Esophagus squamous epithelium (tissue), 5 donors: Measurements from ENCODE around the gene PSMB2. TPM values are rescaled to one million over a fixed set of nuclear protein-coding genes. Genes with fewer than 3 reads are reported as not detected.

Source experiments
- DNase-seq: peaks from one replicate; lab custom pipeline; 2025; lab: John Stamatoyannopoulos, UW
- H3K27ac ChIP-seq, 4 donors: fragments of 200-600 bp; sonication (generic); one replicate each; pipeline ENCODE4 v1.5.1; 2016 to 2019; ENCODE audit warnings: mild to moderate bottlenecking in 1 of 4
- H3K27me3 ChIP-seq, 4 donors: fragments of 200-600 bp; sonication (generic); 1 replicate in 3 of 4; 2 replicates in 1 of 4; pipeline versions ENCODE4 v1.5.1 to v1.6.0; 2017 to 2021; ENCODE audit warnings: antibody characterized with exemption in 1 of 4
- H3K36me3 ChIP-seq, 3 donors: fragments of 200-600 bp; sonication (generic); one replicate each; pipeline ENCODE4 v1.5.1; 2016 to 2019
- H3K4me1 ChIP-seq, 3 donors: fragments of 200-600 bp; sonication (generic); one replicate each; pipeline ENCODE4 v1.5.1; 2017 to 2019
- H3K4me3 ChIP-seq, 4 donors: fragments of 200-600 bp; sonication (generic); 1 replicate in 3 of 4; 2 replicates in 1 of 4; pipeline ENCODE4 v1.5.1; 2016 to 2019; ENCODE audit warnings: mild to moderate bottlenecking in 2 of 4, moderate library complexity in 1 of 4
- H3K9me3 ChIP-seq, 3 donors: fragments of 200-600 bp; sonication (generic); one replicate each; pipeline ENCODE4 v1.5.1; 2016 to 2019
- POLR2A ChIP-seq, 4 donors: fragments of 450-650 bp; IDR thresholded peaks; one replicate each; pipeline ENCODE4 v1.6.1; 2017; ENCODE audit warnings: antibody characterized with exemption in 4 of 4, mild to moderate bottlenecking in 4 of 4, moderate library complexity in 3 of 4
- WGBS, 2 donors: methylation state at CpG; one replicate each; pipeline ENCODE4 v1.1.5; 2018; 5-methylcytosine and 5-hydroxymethylcytosine counted together
- intact Hi-C: fragments of 100-400 bp; cut with DNase I; formaldehyde crosslinking; loops from one replicate; pipeline ENCODE4 v1.15.0; 2022
- total RNA-seq, 4 donors: library from RNA; depleted of rRNA; stranded (reverse); fragments of >200 nt; gene quantifications; one replicate each; pipeline ENCODE4 v1.1.0, GENCODE V29; 2016
- TF ChIP-seq, protein P1 (sequence below), 6 experiments: fragments of 450-650 bp in 4 of 6; fragments of 200-600 bp in 2 of 6; sonication (generic) in 2 of 6; IDR thresholded peaks; one replicate each; pipeline ENCODE4 v1.5.1; 2016 to 2019; ENCODE audit warnings: antibody characterized with exemption in 6 of 6, mild to moderate bottlenecking in 4 of 6, moderate library complexity in 4 of 6
- donor health status: DM: yes; HTN: yes; CAD: no.

The PSMB2 gene
- total RNA-seq, 4 donors from 2014 or later, result 31.3 to 69.5 (median 39.9) TPM

DNA sequence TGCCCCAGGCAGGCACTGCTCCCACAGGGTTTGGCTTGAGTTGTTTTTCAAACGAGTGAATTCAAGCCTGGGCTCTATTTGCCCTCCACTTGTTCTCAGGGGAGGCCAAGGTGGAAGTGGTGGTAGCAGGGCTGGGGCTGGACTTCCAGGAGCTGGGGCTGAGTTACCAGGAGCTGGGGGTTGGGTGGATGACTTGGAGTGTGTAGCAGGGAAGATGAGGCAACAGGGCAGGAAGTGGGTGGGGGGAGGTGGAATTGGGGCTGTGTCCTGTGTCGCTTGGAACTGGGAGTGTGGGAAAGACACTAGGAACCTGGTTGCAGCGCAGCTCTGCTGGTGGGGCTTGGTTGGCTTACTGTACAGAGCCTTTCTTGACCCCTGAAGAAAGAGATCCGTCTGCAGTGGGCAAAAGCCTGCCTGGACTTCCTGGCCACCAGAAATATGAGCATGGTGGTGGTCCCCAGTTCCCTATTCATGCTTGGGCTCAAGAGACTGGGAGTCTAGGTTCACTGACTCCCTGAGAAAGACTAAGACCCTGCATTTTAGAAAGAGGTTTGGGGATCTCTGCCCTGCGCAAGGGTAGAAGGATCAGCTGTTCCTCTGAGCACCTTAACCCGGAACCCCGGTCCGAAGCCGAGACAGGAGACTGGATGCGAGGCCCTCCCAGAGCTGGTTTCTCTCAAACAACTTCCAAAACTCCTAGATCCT is 65.1 kb downstream of the PSMB2 start:
- 60 to 73% methylated on average over 3 to 6 of the region's 10 CpGs for WGBS, 2 donors
- Histone ChIP-seq H3K27ac (no peak overlapping the region), H3K27me3 (peaks cover 0 to 74% (median 2%) of the 10 kb centered on the region in 4 donors), H3K9me3 (no peaks in the 10 kb centered on the region), H3K4me3 (peak overlapping the region in 2 of 4 donors; percentile 50 to 69), H3K4me1 (peaks cover 16 to 66% (median 19%) of the 10 kb centered on the region in 3 donors), H3K36me3 (no peaks in the 10 kb centered on the region)
- no peak for TF ChIP-seq POLR2A (IDR thresholded peaks at IDR 0.05)
- TF ChIP-seq, protein P1, sequence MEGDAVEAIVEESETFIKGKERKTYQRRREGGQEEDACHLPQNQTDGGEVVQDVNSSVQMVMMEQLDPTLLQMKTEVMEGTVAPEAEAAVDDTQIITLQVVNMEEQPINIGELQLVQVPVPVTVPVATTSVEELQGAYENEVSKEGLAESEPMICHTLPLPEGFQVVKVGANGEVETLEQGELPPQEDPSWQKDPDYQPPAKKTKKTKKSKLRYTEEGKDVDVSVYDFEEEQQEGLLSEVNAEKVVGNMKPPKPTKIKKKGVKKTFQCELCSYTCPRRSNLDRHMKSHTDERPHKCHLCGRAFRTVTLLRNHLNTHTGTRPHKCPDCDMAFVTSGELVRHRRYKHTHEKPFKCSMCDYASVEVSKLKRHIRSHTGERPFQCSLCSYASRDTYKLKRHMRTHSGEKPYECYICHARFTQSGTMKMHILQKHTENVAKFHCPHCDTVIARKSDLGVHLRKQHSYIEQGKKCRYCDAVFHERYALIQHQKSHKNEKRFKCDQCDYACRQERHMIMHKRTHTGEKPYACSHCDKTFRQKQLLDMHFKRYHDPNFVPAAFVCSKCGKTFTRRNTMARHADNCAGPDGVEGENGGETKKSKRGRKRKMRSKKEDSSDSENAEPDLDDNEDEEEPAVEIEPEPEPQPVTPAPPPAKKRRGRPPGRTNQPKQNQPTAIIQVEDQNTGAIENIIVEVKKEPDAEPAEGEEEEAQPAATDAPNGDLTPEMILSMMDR (IDR thresholded peaks at IDR 0.05), result no peak
- no peak for DNase-seq
- intact Hi-C loops, result loop anchor here (5.0 kb wide), 1 partner anchor 141 kb away; the partner anchor contains the start of gene C1orf216

DNA sequence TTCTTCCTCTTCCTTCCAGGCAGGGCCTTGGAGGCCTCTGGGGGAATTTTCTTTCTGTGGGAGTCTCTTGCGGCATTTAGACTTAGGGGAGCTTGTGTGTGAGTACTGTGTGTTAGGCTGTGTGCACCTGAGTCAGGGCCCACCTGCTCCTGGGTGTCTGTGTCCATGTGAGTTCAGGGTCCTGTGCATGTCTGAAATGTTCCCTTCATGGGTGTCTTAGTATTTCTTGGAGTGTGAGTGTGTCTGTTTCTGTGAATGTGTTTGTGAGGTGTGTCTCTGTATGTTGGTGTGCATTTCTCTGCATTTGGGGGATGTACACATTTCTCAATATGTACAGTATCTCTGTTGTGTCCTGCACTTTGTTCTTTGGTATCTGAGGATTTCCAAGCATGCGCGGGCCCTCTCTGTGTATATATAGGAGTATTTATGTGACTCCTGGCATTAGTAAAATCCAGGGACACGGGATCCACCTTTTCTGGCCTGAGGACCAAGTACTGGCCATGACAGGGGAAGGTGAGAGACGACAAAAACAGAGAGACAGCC is 65.8 kb downstream of the PSMB2 start:
- intact Hi-C loops, result loop anchor here (5.0 kb wide), 1 partner anchor 142 kb away; the partner anchor contains the start of gene C1orf216
- Histone ChIP-seq H3K27me3 (peaks cover 0 to 81% (median 3%) of the 10 kb centered on the region in 4 donors), H3K9me3 (no peaks in the 10 kb centered on the region), H3K4me3 (no peak overlapping the region), H3K4me1 (peaks cover 16 to 66% (median 19%) of the 10 kb centered on the region in 3 donors), H3K36me3 (no peaks in the 10 kb centered on the region), H3K27ac (no peak overlapping the region)
- 60 to 79% methylated on average over 1 to 4 of the region's 5 CpGs for WGBS, 2 donors
- no peak for DNase-seq
- TF ChIP-seq POLR2A (IDR thresholded peaks at IDR 0.05), result no peak
- TF ChIP-seq, protein P1 (IDR thresholded peaks at IDR 0.05), result no peak

DNA sequence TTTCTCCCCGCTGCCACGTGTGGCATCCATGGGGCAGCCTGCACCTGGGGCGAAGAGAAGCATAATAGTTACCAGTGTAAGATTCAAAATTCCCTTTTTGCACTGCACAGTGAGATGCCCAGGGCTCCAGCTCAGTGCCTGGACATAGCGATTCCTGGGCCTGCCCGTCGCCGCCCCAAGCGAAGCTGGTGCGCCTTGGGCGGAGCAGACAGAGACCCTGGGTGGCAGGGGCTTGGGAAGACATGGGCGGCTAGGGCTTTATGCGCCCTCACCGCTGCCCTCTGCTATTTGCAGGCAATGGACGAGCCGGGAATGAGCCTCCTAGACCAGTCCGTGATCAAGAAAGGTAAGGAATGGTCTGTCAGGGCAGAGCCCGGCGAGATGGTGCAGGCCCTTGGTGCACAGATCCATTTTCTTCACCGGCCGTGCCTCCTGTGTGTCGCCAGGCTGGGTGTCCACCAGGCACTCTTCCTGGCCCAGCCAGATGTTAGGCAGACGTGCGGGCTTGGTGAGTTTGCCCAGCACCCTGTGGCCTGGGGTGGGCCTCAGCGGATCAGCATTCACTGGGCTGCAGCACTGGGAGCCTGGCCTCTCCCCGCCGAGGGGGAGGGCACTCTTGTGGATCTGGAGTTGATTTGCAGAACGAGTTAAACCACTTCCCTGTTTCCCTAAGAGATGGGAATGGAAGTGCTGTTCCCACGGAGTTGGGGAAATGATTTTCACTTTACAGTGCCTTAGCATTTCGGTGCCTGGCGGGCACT is 66.5 kb downstream of the PSMB2 start:
- WGBS, 2 donors, result 50 to 64% methylated on average over 4 to 8 of the region's 30 CpGs
- Histone ChIP-seq H3K9me3 (no peaks in the 10 kb centered on the region), H3K4me3 (no peak overlapping the region), H3K4me1 (peaks cover 16 to 66% (median 19%) of the 10 kb centered on the region in 3 donors), H3K36me3 (no peaks in the 10 kb centered on the region), H3K27ac (no peak overlapping the region), H3K27me3 (peaks cover 0 to 87% (median 3%) of the 10 kb centered on the region in 4 donors)
- no peak for DNase-seq
- intact Hi-C loops, result loop anchor here (5.0 kb wide), 1 partner anchor 142 kb away; the partner anchor contains the start of gene C1orf216
- TF ChIP-seq, protein P1 (IDR thresholded peaks at IDR 0.05), result no peak
- no peak for TF ChIP-seq POLR2A (IDR thresholded peaks at IDR 0.05)

DNA sequence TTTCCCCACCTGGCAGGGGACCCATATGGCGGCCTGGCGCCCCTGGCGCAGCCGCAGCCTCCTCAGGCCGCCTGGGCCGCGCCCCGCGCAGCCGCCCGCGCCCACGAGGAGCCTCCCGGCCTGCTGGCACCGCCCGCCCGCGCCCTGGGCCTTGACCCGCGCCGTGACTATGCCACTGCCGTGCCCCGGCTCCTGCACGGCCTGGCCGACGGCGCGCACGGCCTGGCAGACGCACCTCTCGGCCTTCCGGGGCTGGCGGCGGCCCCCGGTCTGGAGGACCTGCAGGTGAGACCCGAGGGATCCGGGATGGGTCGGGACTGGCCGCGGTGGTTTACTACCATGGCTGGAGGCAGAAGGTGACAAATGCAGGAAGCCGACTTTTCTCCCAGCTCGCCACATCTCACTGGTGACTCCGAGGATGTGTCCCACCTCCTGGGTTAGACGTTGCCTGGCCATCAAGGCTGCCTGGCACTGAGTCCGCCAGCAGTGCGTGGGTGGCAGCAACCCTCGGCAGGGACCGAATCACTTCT is 67.1 kb downstream of the PSMB2 start:
- no peak overlapping the region for H3K27ac ChIP-seq
- DNase-seq, result no peak
- peak overlapping the region in 3 of 4 donors; percentile 26 to 70 (median 52) for H3K4me3 ChIP-seq
- 65% methylated on average over 4 of the region's 48 CpGs; no CpG with 5 or more reads in 1 of the 2 donors for WGBS, 2 donors
- TF ChIP-seq POLR2A (IDR thresholded peaks at IDR 0.05), result no peak
- TF ChIP-seq, protein P1 (IDR thresholded peaks at IDR 0.05), result no peak
- H3K27me3 ChIP-seq, result peaks cover 0 to 93% (median 3%) of the 10 kb centered on the region in 4 donors
- no peaks in the 10 kb centered on the region for H3K9me3 ChIP-seq
- intact Hi-C loops, result no loop called here
- peaks cover 16 to 67% (median 19%) of the 10 kb centered on the region in 3 donors for H3K4me1 ChIP-seq
- no peaks in the 10 kb centered on the region for H3K36me3 ChIP-seq
